IMR-90 (cell line): ENCODE data around the gene ATP9B. TPM values are rescaled to one million over a fixed set of nuclear protein-coding genes. Genes with fewer than 3 reads are reported as not detected.

ENCODE experiments used
- ATAC-seq: fragments of 200-7000 bp; cut with Tn5 transposase; 2 replicates; pipeline ENCODE4 v1.9.1; 2020; ENCODE audit warnings: low read depth, mild to moderate bottlenecking, moderate library complexity
- BruUV-seq: library from RNA; stranded (reverse); fragments of 400-500 nt; replicated peaks from 2 replicates; lab custom pipeline; 2021; lab: Mats Ljungman, UMichigan
- CTCF ChIA-PET: fragments of 300-600 bp; formaldehyde crosslinking; extraction: SDS; loops from one replicate; lab custom pipeline; 2021; ENCODE audit warnings: antibody characterized with exemption; lab: Yijun Ruan, JAX
- POLR2A ChIA-PET: fragments of 300-600 bp; sonication (Branson Sonifier 250); formaldehyde crosslinking; loops from one replicate; lab custom pipeline; 2022; ENCODE audit warnings: antibody characterized with exemption; ENCODE audit not compliant: unreplicated experiment; lab: Charles Lee
- DNase-seq: peaks from one replicate; pipeline ENCODE4 v3.0.0; 2013
- H2AFZ ChIP-seq: replicated peaks from 2 replicates; pipeline ENCODE3; 2013; ENCODE audit warnings: low read length, mild to moderate bottlenecking; ENCODE audit not compliant: poor library complexity
- H2AK5ac ChIP-seq: 2 replicates; pipeline ENCODE4 v1.6.1; 2013; ENCODE audit warnings: low read depth, low read length, inconsistent platforms
- H2AK9ac ChIP-seq: replicated peaks from 2 replicates; pipeline ENCODE3; 2013; ENCODE audit warnings: mild to moderate bottlenecking, low read depth, low read length, moderate library complexity; ENCODE audit not compliant: poor library complexity
- H2BK120ac ChIP-seq: 2 replicates; pipeline ENCODE4 v1.6.1; 2013; ENCODE audit warnings: low read depth, low read length, inconsistent platforms
- H2BK15ac ChIP-seq: 3 replicates; pipeline ENCODE4 v1.6.1; 2013; ENCODE audit warnings: low read depth, low read length, inconsistent platforms
- H2BK20ac ChIP-seq: 2 replicates; pipeline ENCODE4 v1.6.1; 2013; ENCODE audit warnings: low read depth, mild to moderate bottlenecking, inconsistent platforms, low read length, moderate library complexity
- H2BK5ac ChIP-seq: 2 replicates; pipeline ENCODE4 v1.6.1; 2013; ENCODE audit warnings: mild to moderate bottlenecking, low read depth, low read length, inconsistent platforms; ENCODE audit not compliant: poor library complexity, severe bottlenecking
- H3K14ac ChIP-seq: replicated peaks from 2 replicates; pipeline ENCODE4 v1.6.1; 2013; ENCODE audit warnings: low read depth, low read length, inconsistent platforms
- H3K18ac ChIP-seq: 2 replicates; pipeline ENCODE4 v1.6.1; 2013; ENCODE audit warnings: low read depth, low read length, control low read depth
- H3K23ac ChIP-seq: 2 replicates; pipeline ENCODE4 v1.6.1; 2013; ENCODE audit warnings: low read depth, low read length, inconsistent platforms
- H3K27ac ChIP-seq: 2 replicates; pipeline ENCODE4 v1.5.1; 2013; ENCODE audit warnings: mild to moderate bottlenecking, control low read depth, low read length; ENCODE audit not compliant: insufficient read depth
- H3K27me3 ChIP-seq: 2 replicates; pipeline ENCODE4 v1.6.1; 2013; ENCODE audit warnings: low read length; ENCODE audit not compliant: control insufficient read depth, insufficient read depth
- H3K36me3 ChIP-seq: 2 replicates; pipeline ENCODE4 v1.6.1; 2013; ENCODE audit warnings: low read length, mixed read lengths; ENCODE audit not compliant: control insufficient read depth, insufficient read depth
- H3K4ac ChIP-seq: 2 replicates; pipeline ENCODE4 v1.6.1; 2013; ENCODE audit warnings: low read depth, low read length, inconsistent platforms
- H3K4me1 ChIP-seq: 2 replicates; pipeline ENCODE4 v1.6.1; 2013; ENCODE audit warnings: low read length, mixed read lengths; ENCODE audit not compliant: control insufficient read depth, insufficient read depth
- H3K4me2 ChIP-seq: 2 replicates; pipeline ENCODE4 v1.6.1; 2013; ENCODE audit warnings: low read depth, mild to moderate bottlenecking, control low read depth, low read length, moderate library complexity
- H3K4me3 ChIP-seq: 2 replicates; pipeline ENCODE4 v1.5.1; 2013; ENCODE audit warnings: low read depth, mild to moderate bottlenecking, control low read depth, low read length, moderate library complexity; ENCODE audit not compliant: insufficient read depth
- H3K56ac ChIP-seq: 2 replicates; pipeline ENCODE4 v1.6.1; 2013; ENCODE audit warnings: low read length, inconsistent platforms; ENCODE audit not compliant: insufficient read depth; ENCODE audit errors: extremely low read depth
- H3K79me1 ChIP-seq, 2 experiments: 2 replicates each; pipeline ENCODE4 v1.6.1; 2013; ENCODE audit warnings: low read length in 2 of 2, inconsistent platforms in 1 of 2, low read depth in 1 of 2
- H3K9ac ChIP-seq: 2 replicates; pipeline ENCODE4 v1.6.1; 2013; ENCODE audit warnings: low read depth, low read length, control low read depth
- H3K9me1 ChIP-seq: 2 replicates; pipeline ENCODE4 v1.6.1; 2013; ENCODE audit warnings: low read length, inconsistent platforms; ENCODE audit not compliant: insufficient read depth
- H3K9me3 ChIP-seq: 2 replicates; pipeline ENCODE4 v1.6.1; 2013; ENCODE audit warnings: low read length; ENCODE audit not compliant: control insufficient read depth, insufficient read depth
- H4K20me1 ChIP-seq: 2 replicates; pipeline ENCODE4 v1.6.1; 2013; ENCODE audit warnings: low read length, inconsistent platforms; ENCODE audit not compliant: insufficient read depth
- H4K5ac ChIP-seq: 2 replicates; pipeline ENCODE4 v1.6.1; 2013; ENCODE audit warnings: mild to moderate bottlenecking, low read depth, low read length, control low read depth
- H4K8ac ChIP-seq, 2 experiments: 2 replicates each; pipeline ENCODE4 v1.6.1; 2013; ENCODE audit warnings: low read depth in 2 of 2, low read length in 2 of 2, control low read depth in 1 of 2, inconsistent platforms in 1 of 2
- H4K91ac ChIP-seq: 2 replicates; pipeline ENCODE4 v1.6.1; 2013; ENCODE audit warnings: low read depth, low read length, inconsistent platforms; ENCODE audit not compliant: insufficient read depth
- FOS ChIP-seq: fragments of 150-350 bp; IDR thresholded peaks from 2 replicates; pipeline ENCODE4 v1.6.1; 2016; ENCODE audit warnings: low read depth, low read length
- MAFK ChIP-seq: IDR thresholded peaks from 2 replicates; pipeline ENCODE4 v1.6.1; 2012; ENCODE audit warnings: low read depth, low read length, improper control_type of control experiment
- WGBS, 2 experiments: methylation state at CpG; one replicate each; pipeline versions ENCODE4 v1.1.5 to v1.1.7; 2013; ENCODE audit warnings: missing lambda C conversion rate in 2 of 2; ENCODE audit not compliant: insufficient read length in 1 of 2; ENCODE audit errors: extremely low coverage in 2 of 2; 5-methylcytosine and 5-hydroxymethylcytosine counted together
- dilution Hi-C: fragments of 300-500 bp; cut with HindIII; formaldehyde crosslinking; loops from one replicate; pipeline ENCODE4 v1.14.3; 2018; ENCODE audit warnings: low sequenced_read_pairs; ENCODE audit not compliant: unreplicated experiment
- in situ Hi-C: fragments of 300-500 bp; cut with MboI; formaldehyde crosslinking; loops from 3 replicates; pipeline ENCODE4 v1.14.3; 2019; ENCODE audit warnings: low sequenced_read_pairs, inconsistent platforms, mixed read lengths
- intact Hi-C: fragments of 100-400 bp; cut with micrococcal nuclease; formaldehyde crosslinking; loops from 2 replicates; pipeline ENCODE4 v1.10.0; 2022
- polyA plus RNA-seq, 3 experiments: library from polyadenylated mRNA; depleted of rRNA; stranded (reverse); fragments of >200 nt; gene quantifications; 2 replicates each; pipeline ENCODE4 v1.2.3, GENCODE V29; 2012; ENCODE audit warnings: low replicate concordance in 1 of 3
- total RNA-seq: library from RNA; depleted of rRNA; stranded (reverse); fragments of >200 nt; gene quantifications from 2 replicates; pipeline ENCODE4 v1.2.3, GENCODE V29; 2012
- TF ChIP-seq, protein P1 (sequence below): fragments of 150-350 bp; IDR thresholded peaks from 2 replicates; pipeline ENCODE4 v1.6.1; 2016; ENCODE audit warnings: low read depth, mild to moderate bottlenecking, low read length, moderate library complexity, borderline replicate concordance

ATP9B gene
- total and polyA plus RNA-seq, 2 of the 4 experiments (the other 2 are of a cell fraction), result 11.0 to 11.5 TPM

- Histone ChIP-seq H3K36me3 (peaks cover 14% of the 10 kb centered on the region), H4K91ac (no peak overlapping the region), H2BK20ac (no peak overlapping the region), H3K27ac (no peak overlapping the region), H2BK5ac (no peak overlapping the region), H2AK9ac (no peak overlapping the region), H4K20me1 (no peaks in the 10 kb centered on the region), H3K18ac (no peak overlapping the region), H3K4ac (no peak overlapping the region), H3K4me1 (no peaks in the 10 kb centered on the region), H3K9me1 (no peaks in the 10 kb centered on the region), H2BK120ac (no peak overlapping the region), H4K8ac (no peak overlapping the region), H2AFZ (no peak overlapping the region), H3K9ac (no peak overlapping the region), H3K9me3 (no peaks in the 10 kb centered on the region), H3K79me1 (no peaks in the 10 kb centered on the region), H3K23ac (no peak overlapping the region), H4K5ac (no peak overlapping the region), H3K4me3 (no peak overlapping the region), H2AK5ac (no peak overlapping the region), H2BK15ac (no peak overlapping the region), H3K27me3 (no peaks in the 10 kb centered on the region), H3K4me2 (no peak overlapping the region), H3K56ac (no peak overlapping the region), H3K14ac (no peak overlapping the region)
- POLR2A ChIA-PET, result no interaction called here
- dilution Hi-C loops, result no loop called here
- intact Hi-C loops, result no loop called here
- BruUV-seq, result no TSS peak
- TF ChIP-seq MAFK (no peak), FOS (no peak)
- TF ChIP-seq, protein P1, sequence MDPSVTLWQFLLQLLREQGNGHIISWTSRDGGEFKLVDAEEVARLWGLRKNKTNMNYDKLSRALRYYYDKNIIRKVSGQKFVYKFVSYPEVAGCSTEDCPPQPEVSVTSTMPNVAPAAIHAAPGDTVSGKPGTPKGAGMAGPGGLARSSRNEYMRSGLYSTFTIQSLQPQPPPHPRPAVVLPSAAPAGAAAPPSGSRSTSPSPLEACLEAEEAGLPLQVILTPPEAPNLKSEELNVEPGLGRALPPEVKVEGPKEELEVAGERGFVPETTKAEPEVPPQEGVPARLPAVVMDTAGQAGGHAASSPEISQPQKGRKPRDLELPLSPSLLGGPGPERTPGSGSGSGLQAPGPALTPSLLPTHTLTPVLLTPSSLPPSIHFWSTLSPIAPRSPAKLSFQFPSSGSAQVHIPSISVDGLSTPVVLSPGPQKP, result no peak
- CTCF ChIA-PET, result no interaction called here
- no peak for DNase-seq
- ATAC-seq, result no peak
- in situ Hi-C loops, result no loop called here
- WGBS, 2 experiments, result no CpG with 5 or more reads among the region's 15 CpGs
Measured at GRCh38 chr18:79302120-79302519, 232.9 kb downstream of the ATP9B start.
